Endothelial cell of umbilical vein (primary cell): ENCODE measurements around the gene DENND2C. TPM values are rescaled to one million over a fixed set of nuclear protein-coding genes. Genes with fewer than 3 reads are reported as not detected.

Experiments used
- BruUV-seq: library from RNA; stranded (reverse); fragments of 400-500 nt; replicated peaks from 2 replicates; lab custom pipeline; 2021; lab: Mats Ljungman, UMichigan
- CTCF ChIA-PET: fragments of 300-600, 350-600 bp; sonication (Branson Sonifier 250); formaldehyde crosslinking; loops from one replicate; lab custom pipeline; 2021; ENCODE audit warnings: antibody characterized with exemption, inconsistent platforms; lab: Charles Lee
- POLR2A ChIA-PET: fragments of 300-600, 350-600 bp; sonication (Branson Sonifier 250); formaldehyde crosslinking; loops from one replicate; lab custom pipeline; 2021; ENCODE audit warnings: antibody characterized with exemption, inconsistent platforms; lab: Charles Lee
- DNase-seq: peaks from one replicate; pipeline ENCODE4 v3.0.0-alpha.2; 2011; ENCODE audit warnings: low read depth, low spot score
- FAIRE-seq: peaks from 2 replicates; lab custom pipeline; 2011; peaks lifted over from hg19 to GRCh38; lab: Jason Lieb, UNC
- H2AFZ ChIP-seq: 2 replicates; pipeline ENCODE4 v1.6.0; 2012; ENCODE audit warnings: low read depth, low read length, control low read depth, inconsistent platforms
- H3K27ac ChIP-seq: 2 replicates; pipeline ENCODE4 v1.5.1; 2011; ENCODE audit warnings: low read depth, mild to moderate bottlenecking, control low read depth, low read length, moderate library complexity; ENCODE audit not compliant: insufficient read depth
- H3K27me3 ChIP-seq, 2 experiments: 2 replicates each; pipeline versions ENCODE4 v1.6.0 to v1.6.1; 2011; ENCODE audit warnings: low read length in 2 of 2, mixed read lengths in 1 of 2; ENCODE audit not compliant: control insufficient read depth in 2 of 2, insufficient read depth in 2 of 2
- H3K36me3 ChIP-seq, 2 experiments: 2 replicates in 1 of 2; 3 replicates in 1 of 2; pipeline ENCODE4 v1.5.1; 2011; ENCODE audit warnings: low read length in 2 of 2, mild to moderate bottlenecking in 1 of 2, moderate library complexity in 1 of 2; ENCODE audit not compliant: control insufficient read depth in 2 of 2, insufficient read depth in 2 of 2; ENCODE audit errors: extremely low read depth in 1 of 2
- H3K4me1 ChIP-seq: 3 replicates; pipeline ENCODE4 v1.5.1; 2011; ENCODE audit warnings: mild to moderate bottlenecking, low read length; ENCODE audit not compliant: control insufficient read depth, insufficient read depth; ENCODE audit errors: extremely low read depth
- H3K4me2 ChIP-seq: 2 replicates; pipeline ENCODE4 v1.6.1; 2011; ENCODE audit warnings: low read length, control low read depth, mixed read lengths; ENCODE audit not compliant: insufficient read depth
- H3K4me3 ChIP-seq, 3 experiments: fragments of 200-600 bp in 1 of 3; sonication (generic), shearing (Covaris generic) in 1 of 3; replicated peaks in 1 of 3; 2 replicates each; pipeline ENCODE4 v1.5.1; 2011 to 2016; ENCODE audit warnings: control low read depth in 3 of 3, low read length in 3 of 3, mild to moderate bottlenecking in 2 of 3, inconsistent platforms in 1 of 3, low read depth in 1 of 3, moderate library complexity in 1 of 3; ENCODE audit not compliant: insufficient read depth in 1 of 3
- H3K79me2 ChIP-seq: 2 replicates; pipeline ENCODE4 v1.6.0; 2012; ENCODE audit warnings: low read length, inconsistent platforms; ENCODE audit not compliant: control insufficient read depth, insufficient read depth
- H3K9ac ChIP-seq: replicated peaks from 2 replicates; pipeline ENCODE3; 2011; ENCODE audit warnings: low read length, control low read depth; ENCODE audit not compliant: insufficient read depth; ENCODE audit errors: extremely low read depth
- H3K9me1 ChIP-seq: replicated peaks from 3 replicates; pipeline ENCODE4 v1.6.0; 2011; ENCODE audit warnings: mild to moderate bottlenecking, low read length; ENCODE audit not compliant: control insufficient read depth, insufficient read depth; ENCODE audit errors: extremely low read depth
- H3K9me3 ChIP-seq: replicated peaks from 2 replicates; pipeline ENCODE4 v1.5.1; 2012; ENCODE audit warnings: low read length, inconsistent platforms; ENCODE audit not compliant: control insufficient read depth, insufficient read depth
- H4K20me1 ChIP-seq: replicated peaks from 2 replicates; pipeline ENCODE3; 2011; ENCODE audit warnings: mild to moderate bottlenecking, low read length; ENCODE audit not compliant: control insufficient read depth, insufficient read depth; ENCODE audit errors: extremely low read depth
- EZH2 ChIP-seq: IDR thresholded peaks from 2 replicates; pipeline ENCODE4 v1.6.1; 2012; ENCODE audit warnings: borderline replicate concordance, low read depth, mild to moderate bottlenecking, moderate library complexity, low read length, inconsistent platforms; ENCODE audit not compliant: severe bottlenecking
- FOS ChIP-seq: IDR thresholded peaks from 2 replicates; pipeline ENCODE4 v1.6.1; 2011; ENCODE audit warnings: mild to moderate bottlenecking, low read length, moderate library complexity, borderline replicate concordance; ENCODE audit not compliant: insufficient read depth
- GATA2 ChIP-seq: IDR thresholded peaks from 2 replicates; pipeline ENCODE4 v1.7.0; 2011; ENCODE audit warnings: low read depth, mild to moderate bottlenecking, moderate library complexity, mixed read lengths, low read length; ENCODE audit not compliant: insufficient read length, insufficient read depth
- JUN ChIP-seq: IDR thresholded peaks from 2 replicates; pipeline ENCODE4 v1.6.1; 2011; ENCODE audit warnings: borderline replicate concordance, low read depth; ENCODE audit not compliant: insufficient read length, insufficient read depth
- MYC ChIP-seq: IDR thresholded peaks from one replicate; pipeline ENCODE4 v1.6.1; 2011; ENCODE audit warnings: mild to moderate bottlenecking, low read depth, low read length
- POLR2A ChIP-seq: IDR thresholded peaks from 2 replicates; pipeline ENCODE4 v1.6.1; 2012; ENCODE audit warnings: low read depth, mild to moderate bottlenecking, control low read depth, low read length
- dilution Hi-C: fragments of 300-500 bp; cut with MboI; formaldehyde crosslinking; loops from one replicate; pipeline ENCODE4 v1.15.0; 2019; ENCODE audit warnings: low sequenced_read_pairs; ENCODE audit not compliant: extremely low pct_ligation_motif_present
- intact Hi-C: fragments of 100-400 bp; cut with micrococcal nuclease; formaldehyde crosslinking; loops from one replicate; pipeline ENCODE4 v1.10.0; 2022
- polyA plus RNA-seq, 4 experiments: library from polyadenylated mRNA; depleted of rRNA in 3 of 4; stranded (reverse) in 3 of 4; unstranded in 1 of 4; fragments of >200 nt; gene quantifications; 2 replicates each; pipeline versions ENCODE4 v1.2.1 to v1.2.3, GENCODE V29; 2011 to 2012; ENCODE audit warnings: missing spikeins in 1 of 4
- total RNA-seq: library from RNA; stranded (reverse); gene quantifications from 2 replicates; pipeline ENCODE4 v1.2.3, GENCODE V29; 2021
- TF ChIP-seq, protein P1 (sequence below), 2 donors: IDR thresholded peaks; 1 replicate in 1 of 2; 2 replicates in 1 of 2; pipeline ENCODE4 v1.5.1; 2011; ENCODE audit warnings: low read length in 2 of 2, mild to moderate bottlenecking in 2 of 2, moderate library complexity in 2 of 2, control low read depth in 1 of 2, inconsistent platforms in 1 of 2, low read depth in 1 of 2; ENCODE audit not compliant: insufficient read depth in 1 of 2; ENCODE audit errors: extremely low read depth in 1 of 2
- TF ChIP-seq, protein P2 (sequence below): IDR thresholded peaks from 2 replicates; pipeline ENCODE4 v1.6.1; 2011; ENCODE audit not compliant: insufficient read depth, insufficient read length

DENND2C gene
- total and polyA plus RNA-seq, 2 donors (not counting 3 experiments of a cell fraction or from before 2014, with no cell fraction given): 0.12 to 0.22 TPM

DNA sequence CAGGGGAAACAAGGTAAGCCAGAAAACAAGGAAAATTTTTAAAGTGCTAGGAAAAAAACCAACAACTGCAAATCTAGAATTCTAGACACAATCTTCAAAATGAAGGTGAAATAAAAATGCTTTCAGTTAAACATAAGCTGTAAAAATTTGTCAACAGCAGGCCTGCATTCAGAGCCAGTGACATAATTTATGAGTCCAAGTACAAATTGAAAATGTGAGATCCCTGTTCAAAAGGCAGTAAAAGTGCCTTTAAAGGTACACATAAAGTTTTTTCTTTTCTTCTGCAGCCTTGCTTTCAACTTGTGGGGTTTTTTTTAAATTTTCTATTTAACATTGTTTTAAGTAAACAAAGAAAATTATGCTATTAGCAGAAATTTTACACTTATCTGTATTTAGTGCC lies 37.4 kb downstream of the DENND2C start:
- CTCF ChIA-PET: no interaction called here
- H3K4me2 ChIP-seq: no peak overlapping the region
- H3K9me3 ChIP-seq: no peaks in the 10 kb centered on the region
- no peak overlapping the region for H2AFZ ChIP-seq
- H3K4me1 ChIP-seq: no peaks in the 10 kb centered on the region
- dilution Hi-C loops: no loop called here
- H3K27me3 ChIP-seq: no peaks in the 10 kb centered on the region
- no peak overlapping the region for H3K4me3 ChIP-seq
- H3K9me1 ChIP-seq: no peaks in the 10 kb centered on the region
- H3K27ac ChIP-seq: no peak overlapping the region
- no peaks in the 10 kb centered on the region for H3K36me3 ChIP-seq
- POLR2A ChIA-PET: no interaction called here
- H3K79me2 ChIP-seq: no peaks in the 10 kb centered on the region
- FAIRE-seq (no peak), DNase-seq (no peak)
- TF ChIP-seq EZH2 (no peak), JUN (no peak), MYC (no peak), GATA2 (no peak), FOS (no peak), POLR2A (no peak)
- TF ChIP-seq, protein P1, sequence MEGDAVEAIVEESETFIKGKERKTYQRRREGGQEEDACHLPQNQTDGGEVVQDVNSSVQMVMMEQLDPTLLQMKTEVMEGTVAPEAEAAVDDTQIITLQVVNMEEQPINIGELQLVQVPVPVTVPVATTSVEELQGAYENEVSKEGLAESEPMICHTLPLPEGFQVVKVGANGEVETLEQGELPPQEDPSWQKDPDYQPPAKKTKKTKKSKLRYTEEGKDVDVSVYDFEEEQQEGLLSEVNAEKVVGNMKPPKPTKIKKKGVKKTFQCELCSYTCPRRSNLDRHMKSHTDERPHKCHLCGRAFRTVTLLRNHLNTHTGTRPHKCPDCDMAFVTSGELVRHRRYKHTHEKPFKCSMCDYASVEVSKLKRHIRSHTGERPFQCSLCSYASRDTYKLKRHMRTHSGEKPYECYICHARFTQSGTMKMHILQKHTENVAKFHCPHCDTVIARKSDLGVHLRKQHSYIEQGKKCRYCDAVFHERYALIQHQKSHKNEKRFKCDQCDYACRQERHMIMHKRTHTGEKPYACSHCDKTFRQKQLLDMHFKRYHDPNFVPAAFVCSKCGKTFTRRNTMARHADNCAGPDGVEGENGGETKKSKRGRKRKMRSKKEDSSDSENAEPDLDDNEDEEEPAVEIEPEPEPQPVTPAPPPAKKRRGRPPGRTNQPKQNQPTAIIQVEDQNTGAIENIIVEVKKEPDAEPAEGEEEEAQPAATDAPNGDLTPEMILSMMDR (IDR thresholded peaks at IDR 0.05; ENCODE audit: extremely low read depth in 1 of 2, insufficient read depth in 1 of 2, low read depth in 1 of 2, low read length in 2 of 2): no peak
- TF ChIP-seq, protein P2, sequence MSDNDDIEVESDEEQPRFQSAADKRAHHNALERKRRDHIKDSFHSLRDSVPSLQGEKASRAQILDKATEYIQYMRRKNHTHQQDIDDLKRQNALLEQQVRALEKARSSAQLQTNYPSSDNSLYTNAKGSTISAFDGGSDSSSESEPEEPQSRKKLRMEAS: no peak
- H3K9ac ChIP-seq: no peak overlapping the region
- intact Hi-C loops: no loop called here
- no TSS peak for BruUV-seq
- H4K20me1 ChIP-seq: no peaks in the 10 kb centered on the region
